Stimulated activated naive CD4-positive, alpha-beta T cell treated with Interleukin-2 at 50 U/mL for 16 hours (primary cell): Measurements from ENCODE around the gene NAV2.

Source experiments
- DNase-seq: peaks from one replicate; lab custom pipeline; 2025; lab: John Stamatoyannopoulos, UW

The NAV2 gene

GRCh38 chr11:19808076-19808911, 95.7 kb downstream of the NAV2 start:
- DNase-seq, result no peak

GRCh38 chr11:19810852-19811251, 98.2 kb downstream of the NAV2 start:
- no peak for DNase-seq

- no peak for DNase-seq
These were observed 98.7 kb downstream of the NAV2 start for GRCh38 chr11:19811380-19811779.

GRCh38 chr11:19812096-19812495, 99.5 kb downstream of the NAV2 start:
- no peak for DNase-seq

GRCh38 chr11:19812710-19813109, 100.1 kb downstream of the NAV2 start:
- no peak for DNase-seq

GRCh38 chr11:19813158-19813879, 100.7 kb downstream of the NAV2 start:
- no peak for DNase-seq

GRCh38 chr11:19814421-19814820, 101.8 kb downstream of the NAV2 start:
- DNase-seq, result no peak

GRCh38 chr11:19816040-19816439, 103.4 kb downstream of the NAV2 start:
- no peak for DNase-seq

GRCh38 chr11:19816817-19817216, 104.2 kb downstream of the NAV2 start:
- DNase-seq, result no peak

- no peak for DNase-seq
These were observed 104.7 kb downstream of the NAV2 start for GRCh38 chr11:19817265-19817851.

GRCh38 chr11:19817870-19818269, 105.2 kb downstream of the NAV2 start:
- no peak for DNase-seq

- DNase-seq, result no peak
These were observed 106.0 kb downstream of the NAV2 start for GRCh38 chr11:19818619-19819018.

- no peak for DNase-seq
These were observed 106.5 kb downstream of the NAV2 start for GRCh38 chr11:19819148-19819547.

GRCh38 chr11:19820100-19820499, 107.5 kb downstream of the NAV2 start:
- no peak for DNase-seq

- DNase-seq, result no peak
These were observed 108.8 kb downstream of the NAV2 start for GRCh38 chr11:19821412-19821875.

- DNase-seq, result no peak
These were observed 109.4 kb downstream of the NAV2 start for GRCh38 chr11:19821993-19822392.

- no peak for DNase-seq
These were observed 109.9 kb downstream of the NAV2 start for GRCh38 chr11:19822531-19822930.

GRCh38 chr11:19826606-19827005, 114.0 kb downstream of the NAV2 start:
- DNase-seq, result no peak

GRCh38 chr11:19827399-19828135, 114.9 kb downstream of the NAV2 start:
- DNase-seq, result no peak

- DNase-seq, result no peak
These were observed 115.9 kb downstream of the NAV2 start for GRCh38 chr11:19828382-19829108.

GRCh38 chr11:19829109-19829837, 116.6 kb downstream of the NAV2 start:
- no peak for DNase-seq
